Measurements from ENCODE around the gene LGALS3.

GRCh38 chr14:55114720-55115119, 14.3 kb upstream of the LGALS3 start:
- TF ChIP-seq, protein P1, sequence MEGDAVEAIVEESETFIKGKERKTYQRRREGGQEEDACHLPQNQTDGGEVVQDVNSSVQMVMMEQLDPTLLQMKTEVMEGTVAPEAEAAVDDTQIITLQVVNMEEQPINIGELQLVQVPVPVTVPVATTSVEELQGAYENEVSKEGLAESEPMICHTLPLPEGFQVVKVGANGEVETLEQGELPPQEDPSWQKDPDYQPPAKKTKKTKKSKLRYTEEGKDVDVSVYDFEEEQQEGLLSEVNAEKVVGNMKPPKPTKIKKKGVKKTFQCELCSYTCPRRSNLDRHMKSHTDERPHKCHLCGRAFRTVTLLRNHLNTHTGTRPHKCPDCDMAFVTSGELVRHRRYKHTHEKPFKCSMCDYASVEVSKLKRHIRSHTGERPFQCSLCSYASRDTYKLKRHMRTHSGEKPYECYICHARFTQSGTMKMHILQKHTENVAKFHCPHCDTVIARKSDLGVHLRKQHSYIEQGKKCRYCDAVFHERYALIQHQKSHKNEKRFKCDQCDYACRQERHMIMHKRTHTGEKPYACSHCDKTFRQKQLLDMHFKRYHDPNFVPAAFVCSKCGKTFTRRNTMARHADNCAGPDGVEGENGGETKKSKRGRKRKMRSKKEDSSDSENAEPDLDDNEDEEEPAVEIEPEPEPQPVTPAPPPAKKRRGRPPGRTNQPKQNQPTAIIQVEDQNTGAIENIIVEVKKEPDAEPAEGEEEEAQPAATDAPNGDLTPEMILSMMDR (conservative IDR thresholded peaks at IDR 0.05) = no peak
- no peak for TF ChIP-seq EZH2 (IDR thresholded peaks at IDR 0.05; ENCODE audit: low read depth)
